ENCODE measurements around the gene TEX47. TPM values are rescaled to one million over a fixed set of nuclear protein-coding genes. Genes with fewer than 3 reads are reported as not detected.

TEX47 gene
- total RNA-seq, 1 experiment from 2014 or later: not detected

DNA sequence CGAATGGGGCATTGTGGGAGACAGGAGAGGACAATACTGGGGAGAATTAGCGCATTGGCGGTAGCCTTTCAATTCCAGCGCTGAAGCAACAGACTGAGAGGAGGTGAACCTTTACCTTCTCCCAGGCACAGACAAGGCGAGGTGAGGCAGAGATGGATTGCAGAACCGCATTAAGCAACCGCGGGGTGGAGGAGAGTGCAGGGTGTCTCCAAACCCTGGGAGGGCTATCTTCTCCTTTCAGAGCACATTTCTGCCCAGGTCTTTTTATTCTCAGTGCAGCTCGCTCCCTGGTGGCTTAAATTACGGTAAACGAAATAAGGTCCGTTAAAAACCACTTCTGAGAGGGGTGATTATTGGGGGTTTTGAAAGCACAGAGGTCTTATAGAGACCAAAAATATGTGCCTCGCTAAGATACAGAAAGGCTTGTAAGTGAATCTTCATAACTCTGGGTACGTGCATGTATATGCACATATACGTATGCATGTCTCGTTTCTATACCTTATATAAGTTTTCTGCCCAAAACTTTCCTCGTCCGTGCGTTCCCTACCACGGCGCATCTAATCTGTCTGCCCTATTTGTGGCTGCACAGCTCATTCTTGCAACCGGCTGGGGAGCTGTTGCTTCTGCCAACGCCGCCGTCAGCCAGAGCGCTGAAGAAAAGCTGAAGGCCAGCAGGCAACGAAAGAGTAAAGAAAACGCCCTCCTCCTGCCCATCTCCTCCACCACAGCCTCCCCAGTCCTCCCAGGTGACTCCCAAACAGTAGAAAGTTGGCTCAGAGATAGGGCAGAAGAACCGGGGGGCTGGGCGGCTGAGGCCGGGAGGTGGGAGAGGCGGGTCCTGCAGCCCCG, 36.9 kb downstream of the TEX47 start:
- peak; percentile 15 for DNase-seq (ENCODE audit: low read depth)
- in situ Hi-C loops (cut with HindIII; ENCODE audit: low pct_unique_long_range_greater_than_20kb, low sequenced_read_pairs): no loop called here

DNA sequence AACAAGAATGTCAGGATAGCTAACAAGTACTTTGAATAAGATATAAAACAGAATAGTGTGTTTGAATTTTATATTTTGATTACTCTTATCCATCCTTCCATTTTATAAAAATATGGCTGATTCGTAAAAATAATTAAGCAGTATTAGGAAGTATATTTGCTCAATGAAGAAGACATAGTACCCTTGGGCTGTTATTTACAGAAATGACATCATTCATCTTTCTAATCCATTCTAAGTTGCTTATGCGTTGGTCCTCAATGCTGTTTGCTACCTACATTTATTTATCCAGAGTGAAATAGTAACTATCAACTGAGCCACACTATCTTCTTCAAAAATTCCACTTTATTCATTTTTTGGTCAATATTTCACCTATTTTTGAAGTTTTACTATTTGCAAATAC, 38.2 kb downstream of the TEX47 start:
- in situ Hi-C loops (cut with HindIII; ENCODE audit: low pct_unique_long_range_greater_than_20kb, low sequenced_read_pairs): no loop called here
- DNase-seq (ENCODE audit: low read depth): no peak

DNA sequence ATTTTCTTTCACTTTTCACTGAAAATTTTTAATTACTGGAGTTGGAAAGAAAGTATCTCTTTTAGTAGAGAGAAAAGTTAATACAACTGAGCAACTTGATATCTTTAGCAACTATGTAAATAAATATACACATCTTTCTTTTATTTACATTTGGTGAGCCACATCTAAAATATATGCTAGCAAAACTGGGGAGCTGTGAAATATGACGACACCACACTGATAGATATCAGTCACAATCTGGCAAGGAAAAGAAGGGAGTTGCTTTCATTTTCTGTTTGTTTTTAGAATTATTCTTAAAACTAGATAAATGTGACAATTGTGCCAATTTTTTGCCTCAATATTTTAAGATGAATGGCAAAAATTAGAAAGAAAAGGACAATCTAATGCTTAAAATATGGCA, 38.7 kb downstream of the TEX47 start:
- in situ Hi-C loops (cut with HindIII; ENCODE audit: low pct_unique_long_range_greater_than_20kb, low sequenced_read_pairs): no loop called here
- DNase-seq (ENCODE audit: low read depth): no peak

DNA sequence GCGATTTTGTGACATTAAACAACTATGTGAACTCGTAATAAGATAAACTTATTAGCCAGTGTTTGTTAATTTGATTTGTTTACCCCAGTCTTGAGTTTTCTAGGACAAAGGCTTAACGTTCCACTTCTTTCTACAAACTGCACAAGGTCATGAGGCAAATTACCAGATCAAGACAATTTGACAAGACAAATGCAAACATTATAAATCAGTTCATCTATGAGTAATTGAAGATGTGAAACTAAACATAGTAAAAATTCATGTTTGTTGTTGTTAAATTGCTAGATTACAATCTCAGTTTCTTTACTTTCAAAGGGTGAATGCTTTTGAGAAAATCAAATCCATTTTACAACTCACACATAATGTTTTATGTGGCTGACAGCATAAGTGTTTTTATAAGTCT, 49.4 kb downstream of the TEX47 start:
- DNase-seq (ENCODE audit: low read depth): no peak
- in situ Hi-C loops (cut with HindIII; ENCODE audit: low pct_unique_long_range_greater_than_20kb, low sequenced_read_pairs): no loop called here

Other genes with a start within 250 kb of the TEX47 start
- not detected in 2 replicates for gene ZNF804B, start 36.0 kb downstream of the TEX47 start, total RNA-seq (2014; rRNA removed; shearing (Covaris generic); ENCODE audit: low replicate concordance)